Progenitor cell of endocrine pancreas (in vitro differentiated cells): ENCODE measurements around the gene KLHL24. TPM values are rescaled to one million over a fixed set of nuclear protein-coding genes. Genes with fewer than 3 reads are reported as not detected.

Source experiments
- DNase-seq: peaks from one replicate; pipeline ENCODE4 v3.0.0; 2021; ENCODE audit warnings: low spot score; ENCODE audit not compliant: unreplicated experiment
- H3K27ac Mint-ChIP-seq: 2 replicates; pipeline ENCODE4 v1.8.0; 2021; ENCODE audit warnings: mild to moderate bottlenecking, moderate library complexity, mixed read lengths
- H3K27me3 Mint-ChIP-seq: 2 replicates; pipeline ENCODE4 v1.8.0; 2021; ENCODE audit warnings: mixed read lengths
- H3K36me3 Mint-ChIP-seq: 2 replicates; pipeline ENCODE4 v1.8.0; 2022; ENCODE audit warnings: mixed read lengths; ENCODE audit not compliant: insufficient read depth
- H3K4me1 Mint-ChIP-seq: 2 replicates; pipeline ENCODE4 v1.8.0; 2021; ENCODE audit warnings: low read depth, mixed read lengths
- H3K4me3 Mint-ChIP-seq: 2 replicates; pipeline ENCODE4 v1.8.0; 2021; ENCODE audit warnings: low read depth, mild to moderate bottlenecking, moderate library complexity, mixed read lengths
- H3K9me3 Mint-ChIP-seq: 2 replicates; pipeline ENCODE4 v1.8.0; 2021; ENCODE audit warnings: low read depth, mixed read lengths
- CTCF ChIP-seq: fragments of 200-600 bp; sonication (generic); IDR thresholded peaks from one replicate; pipeline ENCODE4 v1.5.0; 2021; ENCODE audit warnings: antibody characterized with exemption, mild to moderate bottlenecking; ENCODE audit not compliant: unreplicated experiment
- total RNA-seq: library from RNA; stranded (reverse); gene quantifications from 2 replicates; pipeline ENCODE4 v1.2.1, GENCODE V29; 2021

KLHL24 gene
- total RNA-seq, 1 donor from 2014 or later, result 79.6 TPM

- Mint-ChIP-seq H3K36me3 (peaks cover 24% of the 10 kb centered on the region), H3K27ac (no peak overlapping the region), H3K4me3 (no peak overlapping the region), H3K4me1 (peaks cover 2% of the 10 kb centered on the region), H3K27me3 (no peaks in the 10 kb centered on the region), H3K9me3 (peaks cover 7% of the 10 kb centered on the region)
- TF ChIP-seq CTCF, result no peak
- DNase-seq, result no peak
Observed at GRCh38 chr3:183644244-183644643, 8.8 kb downstream of the KLHL24 start.

GRCh38 chr3:183645254-183645653 lies 9.8 kb downstream of the KLHL24 start:
- TF ChIP-seq CTCF, result no peak
- H3K9me3 Mint-ChIP-seq, result peaks cover 12% of the 10 kb centered on the region
- H3K27me3 Mint-ChIP-seq, result no peaks in the 10 kb centered on the region
- H3K36me3 Mint-ChIP-seq, result peaks cover 30% of the 10 kb centered on the region
- H3K4me3 Mint-ChIP-seq, result no peak overlapping the region
- H3K27ac Mint-ChIP-seq, result no peak overlapping the region
- DNase-seq, result no peak
- H3K4me1 Mint-ChIP-seq, result peaks cover 2% of the 10 kb centered on the region

GRCh38 chr3:183650554-183650953 lies 15.1 kb downstream of the KLHL24 start:
- Mint-ChIP-seq H3K27ac (no peak overlapping the region), H3K9me3 (peaks cover 43% of the 10 kb centered on the region), H3K27me3 (no peaks in the 10 kb centered on the region), H3K4me1 (no peaks in the 10 kb centered on the region), H3K36me3 (peaks cover 57% of the 10 kb centered on the region), H3K4me3 (no peak overlapping the region)
- DNase-seq, result no peak
- no peak for TF ChIP-seq CTCF

GRCh38 chr3:183653209-183654064 lies 18.0 kb downstream of the KLHL24 start:
- no peak for DNase-seq
- H3K9me3 Mint-ChIP-seq, result peaks cover 48% of the 10 kb centered on the region
- TF ChIP-seq CTCF, result no peak
- H3K27ac Mint-ChIP-seq, result peak overlapping the region; percentile 65
- H3K27me3 Mint-ChIP-seq, result no peaks in the 10 kb centered on the region
- H3K4me1 Mint-ChIP-seq, result no peaks in the 10 kb centered on the region
- H3K36me3 Mint-ChIP-seq, result peaks cover 65% of the 10 kb centered on the region
- H3K4me3 Mint-ChIP-seq, result no peak overlapping the region

- H3K4me1 Mint-ChIP-seq, result no peaks in the 10 kb centered on the region
- peaks cover 66% of the 10 kb centered on the region for H3K36me3 Mint-ChIP-seq
- H3K9me3 Mint-ChIP-seq, result peaks cover 43% of the 10 kb centered on the region
Observed at GRCh38 chr3:183654727-183655126, 19.3 kb downstream of the KLHL24 start.

More at GRCh38 chr3:183654727-183655126, 19.3 kb downstream of the KLHL24 start:
- H3K27ac Mint-ChIP-seq, result no peak overlapping the region
- no peak overlapping the region for H3K4me3 Mint-ChIP-seq
- no peak for TF ChIP-seq CTCF
- DNase-seq, result no peak
- H3K27me3 Mint-ChIP-seq, result no peaks in the 10 kb centered on the region
